Body of pancreas (tissue), 4 donors: ENCODE measurements around the gene SERPINI1.

Source experiments
- CTCF ChIP-seq, 7 experiments: fragments of 450-650 bp in 4 of 7; fragments of 200-600 bp in 3 of 7; sonication (generic) in 3 of 7; IDR thresholded peaks; one replicate each; pipeline ENCODE4 v1.5.1; 2016 to 2019; ENCODE audit warnings: antibody characterized with exemption in 7 of 7
- POLR2A ChIP-seq, 3 donors: fragments of 450-650 bp; IDR thresholded peaks; one replicate each; pipeline ENCODE4 v1.6.1; 2016; ENCODE audit warnings: antibody characterized with exemption in 3 of 3, mild to moderate bottlenecking in 2 of 3

- no peak for TF ChIP-seq CTCF (IDR thresholded peaks at IDR 0.05)
- TF ChIP-seq POLR2A (IDR thresholded peaks at IDR 0.05) = no peak
Measured at GRCh38 chr3:167749728-167750127, 14.2 kb downstream of the SERPINI1 start.
